Fibroblast of lung (primary cell): ENCODE data around the gene LDLRAD3.

Experiments
- EZH2 ChIP-seq: IDR thresholded peaks from 2 replicates; pipeline ENCODE4 v1.5.1; 2012; ENCODE audit warnings: low read length, control low read depth, mild to moderate bottlenecking; ENCODE audit errors: missing control alignments
- TF ChIP-seq, protein P1 (sequence below), 2 donors: IDR thresholded peaks in 1 of 2; conservative IDR thresholded peaks in 1 of 2; 1 replicate in 1 of 2; 2 replicates in 1 of 2; pipeline ENCODE4 v1.5.1; 2011 to 2012; ENCODE audit warnings: low read length in 2 of 2, control low read depth in 1 of 2, inconsistent platforms in 1 of 2, low read depth in 1 of 2, mild to moderate bottlenecking in 1 of 2

DNA sequence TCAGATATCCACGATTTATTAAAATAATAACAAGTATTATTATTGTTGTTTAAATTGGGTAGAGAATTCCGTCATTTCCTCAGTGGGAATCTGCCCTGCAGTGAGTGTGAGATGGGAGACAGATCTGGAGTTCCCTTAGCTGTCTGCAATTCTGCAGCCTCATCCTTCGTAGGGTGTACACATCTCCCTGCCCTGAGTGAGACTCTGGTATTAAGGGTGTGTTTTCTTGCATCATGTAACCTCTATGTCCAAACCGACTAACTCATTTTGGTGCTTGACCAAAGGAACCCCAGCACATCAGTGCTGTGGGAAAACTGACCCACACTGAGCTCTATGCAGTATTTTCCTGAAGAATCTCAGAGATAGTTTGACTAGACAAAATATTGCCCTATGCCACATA lies 157.6 kb downstream of the LDLRAD3 start:
- TF ChIP-seq, protein P1, sequence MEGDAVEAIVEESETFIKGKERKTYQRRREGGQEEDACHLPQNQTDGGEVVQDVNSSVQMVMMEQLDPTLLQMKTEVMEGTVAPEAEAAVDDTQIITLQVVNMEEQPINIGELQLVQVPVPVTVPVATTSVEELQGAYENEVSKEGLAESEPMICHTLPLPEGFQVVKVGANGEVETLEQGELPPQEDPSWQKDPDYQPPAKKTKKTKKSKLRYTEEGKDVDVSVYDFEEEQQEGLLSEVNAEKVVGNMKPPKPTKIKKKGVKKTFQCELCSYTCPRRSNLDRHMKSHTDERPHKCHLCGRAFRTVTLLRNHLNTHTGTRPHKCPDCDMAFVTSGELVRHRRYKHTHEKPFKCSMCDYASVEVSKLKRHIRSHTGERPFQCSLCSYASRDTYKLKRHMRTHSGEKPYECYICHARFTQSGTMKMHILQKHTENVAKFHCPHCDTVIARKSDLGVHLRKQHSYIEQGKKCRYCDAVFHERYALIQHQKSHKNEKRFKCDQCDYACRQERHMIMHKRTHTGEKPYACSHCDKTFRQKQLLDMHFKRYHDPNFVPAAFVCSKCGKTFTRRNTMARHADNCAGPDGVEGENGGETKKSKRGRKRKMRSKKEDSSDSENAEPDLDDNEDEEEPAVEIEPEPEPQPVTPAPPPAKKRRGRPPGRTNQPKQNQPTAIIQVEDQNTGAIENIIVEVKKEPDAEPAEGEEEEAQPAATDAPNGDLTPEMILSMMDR (conservative IDR thresholded peaks at IDR 0.05 in 1 of 2, IDR thresholded peaks at IDR 0.05 in 1 of 2; ENCODE audit: low read depth in 1 of 2, low read length in 2 of 2), result no peak
- no peak for TF ChIP-seq EZH2
